ENCODE measurements around the gene DCTN4. TPM values are rescaled to one million over a fixed set of nuclear protein-coding genes. Genes with fewer than 3 reads are reported as not detected.

The DCTN4 gene
- total RNA-seq, 1 donor, result 66.1 TPM

DNA sequence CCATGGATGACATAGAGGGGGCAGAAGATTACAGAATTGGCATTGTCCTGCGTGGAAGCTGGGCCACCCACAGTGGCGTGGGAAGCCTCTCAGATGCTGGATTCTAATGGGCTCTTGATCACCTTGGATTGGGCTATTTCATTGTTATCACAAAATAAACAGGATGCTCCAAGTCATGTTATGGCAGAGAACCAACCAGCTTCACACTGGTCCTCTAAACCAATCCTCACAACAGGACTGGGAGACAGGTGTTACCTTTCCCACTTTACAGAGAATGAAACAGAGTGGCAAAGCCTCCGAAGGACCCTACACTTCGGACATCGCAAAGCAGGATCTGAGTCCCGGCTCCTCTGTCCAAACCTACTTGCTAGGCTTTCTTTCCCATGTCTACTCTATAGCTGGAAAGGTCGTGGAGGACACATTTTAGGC is 19.3 kb upstream of the DCTN4 start:
- TF ChIP-seq, protein P1, sequence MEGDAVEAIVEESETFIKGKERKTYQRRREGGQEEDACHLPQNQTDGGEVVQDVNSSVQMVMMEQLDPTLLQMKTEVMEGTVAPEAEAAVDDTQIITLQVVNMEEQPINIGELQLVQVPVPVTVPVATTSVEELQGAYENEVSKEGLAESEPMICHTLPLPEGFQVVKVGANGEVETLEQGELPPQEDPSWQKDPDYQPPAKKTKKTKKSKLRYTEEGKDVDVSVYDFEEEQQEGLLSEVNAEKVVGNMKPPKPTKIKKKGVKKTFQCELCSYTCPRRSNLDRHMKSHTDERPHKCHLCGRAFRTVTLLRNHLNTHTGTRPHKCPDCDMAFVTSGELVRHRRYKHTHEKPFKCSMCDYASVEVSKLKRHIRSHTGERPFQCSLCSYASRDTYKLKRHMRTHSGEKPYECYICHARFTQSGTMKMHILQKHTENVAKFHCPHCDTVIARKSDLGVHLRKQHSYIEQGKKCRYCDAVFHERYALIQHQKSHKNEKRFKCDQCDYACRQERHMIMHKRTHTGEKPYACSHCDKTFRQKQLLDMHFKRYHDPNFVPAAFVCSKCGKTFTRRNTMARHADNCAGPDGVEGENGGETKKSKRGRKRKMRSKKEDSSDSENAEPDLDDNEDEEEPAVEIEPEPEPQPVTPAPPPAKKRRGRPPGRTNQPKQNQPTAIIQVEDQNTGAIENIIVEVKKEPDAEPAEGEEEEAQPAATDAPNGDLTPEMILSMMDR (IDR thresholded peaks at IDR 0.05; ENCODE audit: insufficient read depth, low read depth, low read length), result no peak
- H3K4me3 ChIP-seq (ENCODE audit: low read depth, low read length), result peak overlapping the region; percentile 95
- DNase-seq (ENCODE audit: low read depth), result no peak

DNA sequence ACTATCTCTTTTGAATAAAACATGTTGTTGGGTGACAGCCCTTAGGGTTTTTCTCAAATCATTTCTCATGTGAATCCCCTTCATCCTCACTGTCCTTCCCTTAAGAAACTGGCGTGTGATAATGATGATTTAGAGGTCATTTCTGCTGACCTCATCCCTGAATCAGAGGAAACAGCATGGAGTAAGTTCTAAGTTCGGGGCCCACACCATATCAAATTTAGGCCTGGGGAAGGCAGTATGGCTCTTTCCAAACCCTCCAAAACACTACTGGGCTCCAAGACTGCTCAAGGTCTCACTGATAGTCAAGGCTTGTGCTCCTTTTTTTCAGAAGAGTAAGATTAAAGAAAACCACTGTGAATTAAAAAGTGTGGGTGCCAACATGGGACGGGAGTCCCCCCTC is 18.9 kb upstream of the DCTN4 start:
- no peak for DNase-seq (ENCODE audit: low read depth)
- peak overlapping the region; percentile 95 for H3K4me3 ChIP-seq (ENCODE audit: low read depth, low read length)
- TF ChIP-seq, protein P1 (IDR thresholded peaks at IDR 0.05; ENCODE audit: insufficient read depth, low read depth, low read length), result no peak

DNA sequence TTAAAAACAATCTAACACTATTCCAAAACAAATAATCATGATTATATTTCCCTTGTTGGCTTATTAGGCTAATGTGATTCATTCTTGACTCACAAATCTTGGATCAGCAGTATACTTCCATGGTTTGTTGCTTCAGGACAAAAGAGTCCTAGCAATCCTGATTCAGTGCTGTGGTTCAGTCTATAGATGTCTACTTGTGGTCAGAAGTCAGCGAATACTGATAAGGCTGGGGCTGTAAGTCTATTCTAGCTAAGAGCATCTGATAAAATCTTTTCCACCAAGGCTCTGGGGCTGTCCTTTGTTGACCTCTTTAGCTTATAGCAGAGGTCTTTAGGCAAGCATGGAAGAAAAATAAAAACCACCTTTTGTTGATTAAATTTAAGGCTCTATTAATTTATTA is 15.3 kb upstream of the DCTN4 start:
- no peak overlapping the region for H3K4me3 ChIP-seq (ENCODE audit: low read depth, low read length)
- peak; percentile 86 for DNase-seq (ENCODE audit: low read depth)

DNA sequence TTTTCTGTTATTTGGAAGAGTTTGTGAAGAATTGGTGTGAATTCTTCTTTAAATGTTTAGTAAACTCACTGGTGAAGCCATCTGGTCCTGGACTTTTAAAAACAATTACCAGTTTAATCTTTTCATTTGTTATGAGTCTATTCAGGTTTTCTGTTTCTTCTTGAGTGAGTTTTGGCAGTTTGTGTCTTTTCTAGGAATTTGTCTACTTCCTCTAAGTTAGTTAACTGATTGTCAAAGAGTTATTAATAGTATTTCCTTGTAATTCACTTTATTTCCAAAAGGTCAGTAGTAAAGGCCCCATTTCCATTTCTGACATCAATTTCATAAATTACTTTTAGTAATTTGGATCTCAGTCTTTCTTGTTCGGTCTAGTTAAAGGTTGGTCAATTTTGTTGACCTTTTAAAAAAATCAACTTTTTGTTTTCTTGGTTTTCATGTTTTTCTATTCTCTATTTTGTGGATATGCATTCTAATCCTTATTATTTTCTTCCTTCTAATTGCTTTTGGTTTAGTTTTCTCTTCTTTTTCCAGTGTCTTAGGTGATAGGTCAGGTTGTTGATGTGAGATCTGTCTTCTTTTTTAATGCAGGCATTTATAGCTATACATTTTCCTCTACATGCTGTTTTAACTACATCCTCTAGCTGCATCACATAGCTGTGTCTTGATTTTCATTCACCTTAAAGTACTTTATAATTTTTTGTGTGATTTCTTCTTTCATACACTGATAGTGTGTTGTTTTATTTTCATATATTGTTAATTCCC is 12.4 kb upstream of the DCTN4 start:
- TF ChIP-seq, protein P1 (IDR thresholded peaks at IDR 0.05; ENCODE audit: insufficient read depth, low read depth, low read length), result no peak
- DNase-seq (ENCODE audit: low read depth), result no peak
- H3K4me3 ChIP-seq (ENCODE audit: low read depth, low read length), result no peak overlapping the region

More for the DNA sequence above, 15.3 kb upstream of the DCTN4 start:
- TF ChIP-seq, protein P1 (IDR thresholded peaks at IDR 0.05; ENCODE audit: insufficient read depth, low read depth, low read length), result no peak

DNA sequence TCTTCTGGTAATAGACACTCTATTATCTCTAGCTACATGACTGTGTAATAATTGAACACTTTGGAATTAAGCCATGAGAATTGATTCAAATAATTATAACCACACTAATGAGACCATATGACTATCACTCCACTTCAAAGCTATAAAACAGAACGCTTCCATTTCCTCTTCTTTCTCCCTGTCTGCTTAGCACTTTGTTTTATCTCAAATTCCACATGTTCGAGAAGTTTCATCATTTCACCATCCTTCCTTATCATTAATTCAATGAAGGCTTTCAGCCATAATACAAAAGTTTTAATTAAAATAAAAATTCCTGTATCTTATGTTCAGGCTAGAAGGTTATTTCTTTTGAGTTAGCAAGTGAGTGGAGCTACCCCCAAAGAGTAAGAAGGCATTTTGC is 7.4 kb upstream of the DCTN4 start:
- H3K4me3 ChIP-seq (ENCODE audit: low read depth, low read length), result no peak overlapping the region
- DNase-seq (ENCODE audit: low read depth), result no peak
- TF ChIP-seq, protein P1 (IDR thresholded peaks at IDR 0.05; ENCODE audit: insufficient read depth, low read depth, low read length), result no peak

DNA sequence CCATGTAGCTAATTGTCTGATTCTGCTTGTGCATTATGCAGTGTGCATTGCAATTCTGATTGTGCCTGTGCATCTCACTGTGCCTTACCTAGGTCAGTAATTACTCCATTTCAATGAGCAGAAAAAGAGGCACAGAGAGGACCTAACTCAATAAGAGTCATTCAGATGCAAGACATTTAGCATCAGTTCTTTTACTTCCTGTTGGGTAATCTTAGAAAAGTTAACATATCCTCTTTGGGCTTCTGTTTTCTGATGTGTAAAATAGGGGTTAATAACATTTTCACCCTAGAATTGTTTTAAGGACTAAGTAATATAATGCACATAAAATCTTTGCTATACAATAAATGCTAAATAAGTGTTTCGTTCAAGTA is 7.0 kb upstream of the DCTN4 start:
- H3K4me3 ChIP-seq (ENCODE audit: low read depth, low read length), result no peak overlapping the region
- TF ChIP-seq, protein P1 (IDR thresholded peaks at IDR 0.05; ENCODE audit: insufficient read depth, low read depth, low read length), result no peak
- DNase-seq (ENCODE audit: low read depth), result no peak
